Measurements from ENCODE around the gene OSER1.

Gene OSER1

GRCh38 chr20:44173116-44173515, 37.5 kb downstream of the OSER1 start:
- Histone ChIP-seq H3K4me2 (ENCODE audit: low read depth, low read length, poor library complexity, severe bottlenecking) (no peak overlapping the region), H3K9me3 (ENCODE audit: insufficient read depth, low read depth, low read length) (no peaks in the 10 kb centered on the region), H3K4me3 (ENCODE audit: low read length, poor library complexity, severe bottlenecking) (no peak overlapping the region), H3F3A (ENCODE audit: low read depth) (no peaks in the 10 kb centered on the region), H2AFZ (ENCODE audit: low read length) (no peak overlapping the region), H3K4me1 (ENCODE audit: insufficient read depth, low read length, poor library complexity, severe bottlenecking) (no peaks in the 10 kb centered on the region), H3K27me3 (ENCODE audit: insufficient read depth, low read length, poor library complexity, severe bottlenecking) (no peaks in the 10 kb centered on the region), H3K36me3 (ENCODE audit: insufficient read depth, low read length) (no peaks in the 10 kb centered on the region), H3K79me2 (ENCODE audit: insufficient read depth, low read length) (no peaks in the 10 kb centered on the region), H4K20me1 (ENCODE audit: insufficient read depth, low read length, poor library complexity, severe bottlenecking) (no peaks in the 10 kb centered on the region), H3K9me2 (replicated peaks; ENCODE audit: low read depth, low read length) (no peaks in the 10 kb centered on the region), H3K9ac (ENCODE audit: low read depth, low read length, poor library complexity, severe bottlenecking) (no peak overlapping the region)
- no peak for TF ChIP-seq EZH2phosphoT487 (IDR thresholded peaks at IDR 0.05; ENCODE audit: borderline replicate concordance)
- TF ChIP-seq CTCF (conservative IDR thresholded peaks at IDR 0.05; ENCODE audit: low read length) = no peak

GRCh38 chr20:44172572-44172950, 38.0 kb downstream of the OSER1 start:
- no peaks in the 10 kb centered on the region for H3K79me2 ChIP-seq (ENCODE audit: insufficient read depth, low read length)
- no peaks in the 10 kb centered on the region for H4K20me1 ChIP-seq (ENCODE audit: insufficient read depth, low read length, poor library complexity, severe bottlenecking)
- H3K36me3 ChIP-seq (ENCODE audit: insufficient read depth, low read length) = no peaks in the 10 kb centered on the region
- H3K4me1 ChIP-seq (ENCODE audit: insufficient read depth, low read length, poor library complexity, severe bottlenecking) = no peaks in the 10 kb centered on the region
- no peak overlapping the region for H2AFZ ChIP-seq (ENCODE audit: low read length)
- no peaks in the 10 kb centered on the region for H3K9me2 ChIP-seq (replicated peaks; ENCODE audit: low read depth, low read length)
- H3K4me3 ChIP-seq (ENCODE audit: low read length, poor library complexity, severe bottlenecking) = no peak overlapping the region
- H3K9me3 ChIP-seq (ENCODE audit: insufficient read depth, low read depth, low read length) = no peaks in the 10 kb centered on the region
- no peak overlapping the region for H3K4me2 ChIP-seq (ENCODE audit: low read depth, low read length, poor library complexity, severe bottlenecking)
- TF ChIP-seq CTCF (conservative IDR thresholded peaks at IDR 0.05; ENCODE audit: low read length) (no peak), EZH2phosphoT487 (IDR thresholded peaks at IDR 0.05; ENCODE audit: borderline replicate concordance) (no peak)
- H3K27me3 ChIP-seq (ENCODE audit: insufficient read depth, low read length, poor library complexity, severe bottlenecking) = no peaks in the 10 kb centered on the region
- no peak overlapping the region for H3K9ac ChIP-seq (ENCODE audit: low read depth, low read length, poor library complexity, severe bottlenecking)
- no peaks in the 10 kb centered on the region for H3F3A ChIP-seq (ENCODE audit: low read depth)

GRCh38 chr20:44171775-44172571, 38.6 kb downstream of the OSER1 start:
- H3K9ac ChIP-seq (ENCODE audit: low read depth, low read length, poor library complexity, severe bottlenecking) = no peak overlapping the region
- no peaks in the 10 kb centered on the region for H3K9me3 ChIP-seq (ENCODE audit: insufficient read depth, low read depth, low read length)
- no peaks in the 10 kb centered on the region for H4K20me1 ChIP-seq (ENCODE audit: insufficient read depth, low read length, poor library complexity, severe bottlenecking)
- TF ChIP-seq EZH2phosphoT487 (IDR thresholded peaks at IDR 0.05; ENCODE audit: borderline replicate concordance) (no peak), CTCF (conservative IDR thresholded peaks at IDR 0.05; ENCODE audit: low read length) (no peak)
- H3F3A ChIP-seq (ENCODE audit: low read depth) = no peaks in the 10 kb centered on the region
- H3K4me2 ChIP-seq (ENCODE audit: low read depth, low read length, poor library complexity, severe bottlenecking) = no peak overlapping the region
- no peaks in the 10 kb centered on the region for H3K27me3 ChIP-seq (ENCODE audit: insufficient read depth, low read length, poor library complexity, severe bottlenecking)
- H3K79me2 ChIP-seq (ENCODE audit: insufficient read depth, low read length) = no peaks in the 10 kb centered on the region
- no peak overlapping the region for H2AFZ ChIP-seq (ENCODE audit: low read length)
- H3K36me3 ChIP-seq (ENCODE audit: insufficient read depth, low read length) = no peaks in the 10 kb centered on the region
- no peaks in the 10 kb centered on the region for H3K4me1 ChIP-seq (ENCODE audit: insufficient read depth, low read length, poor library complexity, severe bottlenecking)
- H3K9me2 ChIP-seq (replicated peaks; ENCODE audit: low read depth, low read length) = no peaks in the 10 kb centered on the region
- H3K4me3 ChIP-seq (ENCODE audit: low read length, poor library complexity, severe bottlenecking) = no peak overlapping the region

Measured in Loucy (cell line).